Stomach (tissue), 9 donors: ENCODE measurements around the gene BCAR3. TPM values are rescaled to one million over a fixed set of nuclear protein-coding genes. Genes with fewer than 3 reads are reported as not detected.

Source experiments
- DNase-seq, 2 donors: peaks; one replicate each; pipeline versions ENCODE4 v3.0.0 to v3.0.0-alpha.2; 2013 to 2019
- H3K27ac ChIP-seq, 5 donors: fragments of 200-600 bp in 4 of 5; sonication (generic) in 4 of 5; one replicate each; pipeline ENCODE4 v1.5.1; 2013 to 2019; ENCODE audit warnings: mild to moderate bottlenecking in 1 of 5, moderate library complexity in 1 of 5
- H3K27me3 ChIP-seq, 3 donors: fragments of 200-600 bp; sonication (generic); one replicate each; pipeline ENCODE4 v1.5.1; 2017 to 2019; ENCODE audit warnings: mixed run types in 1 of 3
- H3K36me3 ChIP-seq, 4 donors: fragments of 200-600 bp; sonication (generic); 1 replicate in 3 of 4; 2 replicates in 1 of 4; pipeline ENCODE4 v1.5.1; 2016 to 2019
- H3K4me1 ChIP-seq, 4 donors: fragments of 200-600 bp; sonication (generic); one replicate each; pipeline ENCODE4 v1.5.1; 2016 to 2019
- H3K4me3 ChIP-seq, 4 donors: fragments of 200-600 bp; sonication (generic) in 3 of 4; one replicate each; pipeline ENCODE4 v1.5.1; 2016 to 2019; ENCODE audit warnings: mild to moderate bottlenecking in 1 of 4
- H3K9me3 ChIP-seq, 4 donors: fragments of 200-600 bp; sonication (generic); one replicate each; pipeline ENCODE4 v1.5.1; 2016 to 2019
- CTCF ChIP-seq, 7 experiments: fragments of 450-650 bp in 4 of 7; fragments of 200-600 bp in 3 of 7; sonication (generic) in 3 of 7; IDR thresholded peaks; one replicate each; pipeline ENCODE4 v1.5.1; 2016 to 2019; ENCODE audit warnings: antibody characterized with exemption in 7 of 7, control low read depth in 2 of 7, mild to moderate bottlenecking in 1 of 7
- EP300 ChIP-seq: sonication (generic); formaldehyde crosslinking; IDR thresholded peaks from one replicate; pipeline ENCODE4 v1.6.1; 2017; ENCODE audit warnings: antibody characterized with exemption
- POLR2A ChIP-seq, 4 donors: fragments of 450-650 bp; IDR thresholded peaks; one replicate each; pipeline ENCODE4 v1.6.1; 2016; ENCODE audit warnings: antibody characterized with exemption in 4 of 4, control low read depth in 2 of 4, mild to moderate bottlenecking in 1 of 4, moderate library complexity in 1 of 4
- POLR2AphosphoS5 ChIP-seq, 3 donors: sonication (generic); formaldehyde crosslinking; IDR thresholded peaks; one replicate each; pipeline ENCODE4 v1.6.1; 2016; ENCODE audit warnings: antibody characterized with exemption in 3 of 3
- WGBS, 5 donors: extraction: QIAGEN DNeasy Blood & Tissue Kit in 3 of 5; methylation state at CpG; one replicate each; pipeline versions ENCODE4 v1.1.5 to v1.1.7; 2013 to 2018; 5-methylcytosine and 5-hydroxymethylcytosine counted together
- intact Hi-C: fragments of 100-400 bp; cut with DNase I; formaldehyde crosslinking; loops from one replicate; pipeline ENCODE4 v1.15.1; 2023; ENCODE audit warnings: low total_unique reads
- polyA plus RNA-seq, 3 donors: library from polyadenylated mRNA; stranded (reverse); fragments of 200-250 nt; gene quantifications; one replicate each; pipeline ENCODE4 v1.2.3, GENCODE V29; 2013
- total RNA-seq, 5 donors: library from RNA; depleted of rRNA; stranded (reverse); fragments of >200 nt; gene quantifications; one replicate each; pipeline versions ENCODE4 v1.1.0 to v1.2.3, GENCODE V29; 2014 to 2016
- donor health status: healthy with polysubstance abuse.
- donor health status: Bipolar disorder and iron deficiency.
- donor health status: healthy.

BCAR3 gene
- total and polyA plus RNA-seq, 8 donors: 5.6 to 28.0 (median 19.3) TPM

- intact Hi-C loops: no loop called here
- TF ChIP-seq CTCF (IDR thresholded peaks at IDR 0.05) (no peak), POLR2AphosphoS5 (IDR thresholded peaks at IDR 0.05) (no peak), EP300 (no peak), POLR2A (IDR thresholded peaks at IDR 0.05) (no peak)
- Histone ChIP-seq H3K4me3 (no peak overlapping the region), H3K27ac (peak overlapping the region in 2 of 5 donors; percentile 6 to 11), H3K9me3 (no peaks in the 10 kb centered on the region), H3K36me3 (no peaks in the 10 kb centered on the region), H3K27me3 (no peaks in the 10 kb centered on the region), H3K4me1 (peaks cover 42 to 86% (median 49%) of the 10 kb centered on the region in 4 donors)
- no peak for DNase-seq
- WGBS, 5 donors: 76 to 88% (median 84%) methylated on average over 3 of the region's 3 CpGs
Observed at GRCh38 chr1:93620172-93620840, 61.3 kb downstream of the BCAR3 start.

GRCh38 chr1:93619507-93620171 is 62.0 kb downstream of the BCAR3 start:
- Histone ChIP-seq H3K4me1 (peaks cover 49 to 88% (median 55%) of the 10 kb centered on the region in 4 donors), H3K4me3 (no peak overlapping the region), H3K27me3 (no peaks in the 10 kb centered on the region), H3K27ac (peak overlapping the region in 2 of 5 donors; percentile 11 to 14), H3K36me3 (no peaks in the 10 kb centered on the region), H3K9me3 (no peaks in the 10 kb centered on the region)
- no peak for DNase-seq
- no peak for TF ChIP-seq POLR2AphosphoS5 (IDR thresholded peaks at IDR 0.05)
- TF ChIP-seq CTCF (IDR thresholded peaks at IDR 0.05): no peak
- TF ChIP-seq EP300: no peak
- TF ChIP-seq POLR2A (IDR thresholded peaks at IDR 0.05): no peak
- intact Hi-C loops: no loop called here
- WGBS, 5 donors: 83 to 86% (median 84%) methylated on average over 8 to 11 of the region's 11 CpGs

GRCh38 chr1:93617670-93618499 is 63.8 kb downstream of the BCAR3 start:
- WGBS, 5 donors: 28 to 69% (median 46%) methylated on average over 10 of the region's 10 CpGs
- no peaks in the 10 kb centered on the region for H3K27me3 ChIP-seq
- no peaks in the 10 kb centered on the region for H3K36me3 ChIP-seq
- DNase-seq: peak; percentile 78 to 79
- H3K9me3 ChIP-seq: no peaks in the 10 kb centered on the region
- H3K27ac ChIP-seq: peak overlapping the region; percentile 69 to 87 (median 85)
- TF ChIP-seq POLR2AphosphoS5 (IDR thresholded peaks at IDR 0.05) (peak in 2 of 3 donors; percentile 45 to 55), EP300 (no peak)
- intact Hi-C loops: no loop called here
- no peak overlapping the region for H3K4me3 ChIP-seq
- H3K4me1 ChIP-seq: peaks cover 58 to 94% (median 71%) of the 10 kb centered on the region in 4 donors

DNA sequence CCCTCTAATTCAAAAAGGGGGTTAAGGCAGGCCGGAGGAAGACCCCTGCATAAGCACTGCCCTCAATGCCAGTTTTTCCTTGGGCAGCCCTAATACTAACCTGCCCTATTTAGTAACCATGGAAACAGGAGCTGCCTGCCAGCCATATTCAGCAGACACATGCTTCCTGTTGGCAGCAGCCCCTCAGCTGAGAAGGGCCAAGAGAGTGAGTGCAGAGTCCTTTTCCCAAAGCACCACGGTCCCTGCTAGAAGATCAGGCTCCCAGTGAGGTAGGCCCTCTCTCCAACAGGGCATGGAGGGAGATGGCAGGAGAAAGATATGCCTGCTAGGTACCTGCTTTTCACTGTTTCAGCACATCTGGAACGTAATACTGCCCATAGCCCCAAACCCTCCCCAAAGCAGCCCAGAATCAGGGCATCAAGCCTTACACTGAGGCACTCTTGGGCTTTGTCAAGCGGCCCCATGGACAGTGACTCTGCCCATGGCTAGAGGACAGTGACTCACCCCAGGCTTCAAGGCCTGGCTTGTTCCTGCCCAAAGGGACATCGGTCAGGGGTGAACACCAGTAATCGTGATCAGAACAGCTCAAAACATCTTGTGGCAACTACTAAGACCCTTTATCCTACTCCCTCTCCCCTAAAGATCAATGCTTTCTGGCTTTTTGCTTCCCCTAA is 64.5 kb downstream of the BCAR3 start:
- Histone ChIP-seq H3K4me3 (no peak overlapping the region), H3K27me3 (no peaks in the 10 kb centered on the region), H3K36me3 (no peaks in the 10 kb centered on the region), H3K9me3 (no peaks in the 10 kb centered on the region), H3K27ac (peak overlapping the region; percentile 69 to 87 (median 85)), H3K4me1 (peaks cover 58 to 94% (median 67%) of the 10 kb centered on the region in 4 donors)
- WGBS, 5 donors: 56 to 71% (median 59%) methylated on average over 6 of the region's 6 CpGs
- TF ChIP-seq POLR2AphosphoS5 (IDR thresholded peaks at IDR 0.05) (no peak), EP300 (no peak), CTCF (IDR thresholded peaks at IDR 0.05) (no peak), POLR2A (IDR thresholded peaks at IDR 0.05) (no peak)
- peak; percentile 65 to 79 for DNase-seq
- intact Hi-C loops: no loop called here
